OCI-LY1 (cell line): ENCODE measurements around the gene PPP1R14C.

ENCODE experiments used
- CTCF ChIP-seq: fragments of 200-600 bp; sonication (generic), shearing (Covaris generic); IDR thresholded peaks from 2 replicates; pipeline ENCODE4 v1.5.1; 2017; ENCODE audit warnings: mild to moderate bottlenecking, antibody characterized with exemption, low read length, moderate library complexity, mixed read lengths
- EZH2 ChIP-seq: fragments of 200-600 bp; sonication (generic), shearing (Covaris generic); IDR thresholded peaks from 2 replicates; pipeline ENCODE4 v1.8.0; 2017; ENCODE audit warnings: borderline replicate concordance, mixed run types, mild to moderate bottlenecking, antibody characterized with exemption, low read length, moderate library complexity, mixed read lengths

GRCh38 chr6:150266309-150266708 is 123.5 kb downstream of the PPP1R14C start:
- no peak for TF ChIP-seq CTCF
- no peak for TF ChIP-seq EZH2
